ENCODE data around the gene FHOD3.

The FHOD3 gene

GRCh38 chr18:36593001-36593400 lies 295.5 kb downstream of the FHOD3 start:
- no peak for DNase-seq (ENCODE audit: low read depth in 2 of 2)

- DNase-seq (ENCODE audit: low read depth in 2 of 2), result no peak
Measured at GRCh38 chr18:36593641-36594040, 296.1 kb downstream of the FHOD3 start.

GRCh38 chr18:36594621-36595020 lies 297.1 kb downstream of the FHOD3 start:
- no peak for DNase-seq (ENCODE audit: low read depth in 2 of 2)

- DNase-seq (ENCODE audit: low read depth in 2 of 2), result no peak
Measured at GRCh38 chr18:36595046-36595817, 297.7 kb downstream of the FHOD3 start.

GRCh38 chr18:36595818-36596215 lies 298.3 kb downstream of the FHOD3 start:
- no peak for DNase-seq (ENCODE audit: low read depth in 2 of 2)

GRCh38 chr18:36597636-36598035 lies 300.1 kb downstream of the FHOD3 start:
- no peak for DNase-seq (ENCODE audit: low read depth in 2 of 2)

GRCh38 chr18:36600548-36600947 lies 303.0 kb downstream of the FHOD3 start:
- no peak for DNase-seq (ENCODE audit: low read depth in 2 of 2)

- no peak for DNase-seq (ENCODE audit: low read depth in 2 of 2)
Measured at GRCh38 chr18:36601316-36601715, 303.8 kb downstream of the FHOD3 start.

GRCh38 chr18:36602071-36602470 lies 304.6 kb downstream of the FHOD3 start:
- no peak for DNase-seq (ENCODE audit: low read depth in 2 of 2)

- no peak for DNase-seq (ENCODE audit: low read depth in 2 of 2)
Measured at GRCh38 chr18:36602620-36603019, 305.1 kb downstream of the FHOD3 start.

GRCh38 chr18:36608107-36608506 lies 310.6 kb downstream of the FHOD3 start:
- DNase-seq (ENCODE audit: low read depth in 2 of 2), result no peak

- no peak for DNase-seq (ENCODE audit: low read depth in 2 of 2)
Measured at GRCh38 chr18:36610258-36610657, 312.7 kb downstream of the FHOD3 start.

GRCh38 chr18:36610661-36611060 lies 313.1 kb downstream of the FHOD3 start:
- no peak for DNase-seq (ENCODE audit: low read depth in 2 of 2)

- no peak for DNase-seq (ENCODE audit: low read depth in 2 of 2)
Measured at GRCh38 chr18:36613069-36613468, 315.6 kb downstream of the FHOD3 start.

GRCh38 chr18:36613810-36614209 lies 316.3 kb downstream of the FHOD3 start:
- DNase-seq (ENCODE audit: low read depth in 2 of 2), result no peak

GRCh38 chr18:36620788-36621187 lies 323.3 kb downstream of the FHOD3 start:
- no peak for DNase-seq (ENCODE audit: low read depth in 2 of 2)

- DNase-seq (ENCODE audit: low read depth in 2 of 2), result no peak
Measured at GRCh38 chr18:36622610-36623009, 325.1 kb downstream of the FHOD3 start.

GRCh38 chr18:36623091-36623490 lies 325.6 kb downstream of the FHOD3 start:
- no peak for DNase-seq (ENCODE audit: low read depth in 2 of 2)

GRCh38 chr18:36623681-36624190 lies 326.2 kb downstream of the FHOD3 start:
- no peak for DNase-seq (ENCODE audit: low read depth in 2 of 2)

GRCh38 chr18:36624451-36625167 lies 327.1 kb downstream of the FHOD3 start:
- no peak for DNase-seq (ENCODE audit: low read depth in 2 of 2)

- no peak for DNase-seq (ENCODE audit: low read depth in 2 of 2)
Measured at GRCh38 chr18:36625386-36625785, 327.9 kb downstream of the FHOD3 start.

GRCh38 chr18:36627637-36628036 lies 330.1 kb downstream of the FHOD3 start:
- no peak for DNase-seq (ENCODE audit: low read depth in 2 of 2)

All from stimulated activated CD8-positive, alpha-beta memory T cell treated with anti-CD3 and anti-CD28 coated beads, Interleukin-7, amount 100 ng/mL, for 4 hours (primary cell).